Endothelial cell of coronary artery (primary cell): ENCODE measurements around the gene IFT88. TPM values are rescaled to one million over a fixed set of nuclear protein-coding genes. Genes with fewer than 3 reads are reported as not detected.

ENCODE experiments used
- total RNA-seq: library from RNA; depleted of rRNA; stranded (reverse); fragments of >200 nt; gene quantifications from 2 replicates; pipeline ENCODE4 v1.2.3, GENCODE V29; 2014

Gene IFT88
- total RNA-seq = 9.6 TPM in 2 replicates

GRCh38 chr13:20566898-20567874 is at the start of gene IFT88:
Gene IFT88 (plus strand): TSS chr13:20567157. CDS start chr13:20574386, 7,229 bp downstream.

GRCh38 chr13:20525601-20526544 is 41.1 kb upstream of the IFT88 start, which contains the start of gene CRYL1:
Gene CRYL1 (minus strand): TSS chr13:20525857. CDS start chr13:20525794, 63 bp downstream.

DNA sequence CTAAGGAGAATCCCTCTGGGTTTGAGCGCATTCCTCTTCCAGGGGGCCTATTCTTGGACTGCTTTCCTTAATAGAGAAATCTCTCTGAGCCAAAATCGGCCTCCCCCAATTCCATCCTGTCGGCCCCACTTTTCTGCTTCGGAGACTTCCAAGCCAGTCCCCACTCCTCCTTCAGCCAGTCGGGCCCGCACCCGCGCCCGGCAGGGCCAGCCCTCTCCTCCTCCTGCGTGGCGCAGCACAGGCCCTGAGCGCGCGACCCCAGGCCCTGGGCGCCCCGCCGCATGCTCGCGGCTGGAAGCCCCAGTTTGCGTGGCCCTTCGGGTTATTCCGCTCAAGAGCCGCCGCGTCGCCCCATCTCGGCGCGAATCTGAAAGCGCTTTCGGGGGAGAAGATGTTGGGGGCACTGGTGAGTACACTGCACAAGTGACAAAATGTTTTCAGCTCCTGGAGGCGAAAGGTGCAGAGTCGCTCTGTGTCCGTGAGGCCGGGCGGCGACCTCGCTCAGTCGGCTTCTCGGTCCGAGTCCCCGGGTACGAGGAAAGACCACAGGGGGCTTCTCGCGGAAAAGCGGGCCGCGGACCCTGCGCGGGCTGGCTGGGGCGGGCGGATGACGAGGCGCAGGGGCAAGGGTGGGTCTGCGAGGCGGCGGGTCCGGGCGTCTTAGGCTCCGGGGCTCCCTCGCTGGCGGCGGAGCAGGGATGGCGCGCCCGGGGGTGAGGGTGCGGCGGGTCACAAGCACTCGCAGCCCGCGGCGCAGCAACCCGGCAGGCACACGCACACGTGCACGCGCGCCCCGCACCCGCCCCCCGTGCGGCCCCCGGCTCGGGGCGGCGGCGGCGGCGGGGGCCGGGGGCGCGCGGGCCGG is 136.2 kb downstream of the IFT88 start, which contains the start of gene IL17D:
TSS of gene IL17D (plus strand) at position 785 of the 865 bp plus-strand sequence. CDS start 303 bp downstream, outside the sequence.

Other genes starting within 250 kb of the IFT88 start
- gene CRYL1, start 41.3 kb upstream of the IFT88 start, total RNA-seq = 25.6 and 32.3 TPM in 2 replicates
- 3.4 and 4.2 TPM in 2 replicates for gene IL17D, start 136.5 kb downstream of the IFT88 start, total RNA-seq
- 7.1 and 9.4 TPM in 2 replicates for gene EEF1AKMT1, start 206.8 kb downstream of the IFT88 start, total RNA-seq